Measurements from ENCODE around the gene KRTAP10-5.
"Not testable (repeated sequence)": the region's sequence is repeated elsewhere in the genome, so short reads cannot be mapped to it uniquely, and the experiment has no call there.

Gene KRTAP10-5

GRCh38 chr21:44556879-44557278 lies 23.5 kb downstream of the KRTAP10-5 start:
- H3K4me3 ChIP-seq (ENCODE audit: low read depth, low read length) = no peak overlapping the region
- no peak for DNase-seq (ENCODE audit: low read depth)
- TF ChIP-seq CTCF (IDR thresholded peaks at IDR 0.05; ENCODE audit: control insufficient read depth, extremely low read depth, insufficient read depth) = no peak

GRCh38 chr21:44555200-44555875 lies 25.1 kb downstream of the KRTAP10-5 start:
- no peak for TF ChIP-seq CTCF (IDR thresholded peaks at IDR 0.05; ENCODE audit: control insufficient read depth, extremely low read depth, insufficient read depth)
- DNase-seq (ENCODE audit: low read depth) = no peak
- H3K4me3 ChIP-seq (ENCODE audit: low read depth, low read length) = no peak overlapping the region

GRCh38 chr21:44552681-44553080 lies 27.7 kb downstream of the KRTAP10-5 start:
- no peak for TF ChIP-seq CTCF (IDR thresholded peaks at IDR 0.05; ENCODE audit: control insufficient read depth, extremely low read depth, insufficient read depth)
- no peak overlapping the region for H3K4me3 ChIP-seq (ENCODE audit: low read depth, low read length)
- DNase-seq (ENCODE audit: low read depth) = no peak

DNA sequence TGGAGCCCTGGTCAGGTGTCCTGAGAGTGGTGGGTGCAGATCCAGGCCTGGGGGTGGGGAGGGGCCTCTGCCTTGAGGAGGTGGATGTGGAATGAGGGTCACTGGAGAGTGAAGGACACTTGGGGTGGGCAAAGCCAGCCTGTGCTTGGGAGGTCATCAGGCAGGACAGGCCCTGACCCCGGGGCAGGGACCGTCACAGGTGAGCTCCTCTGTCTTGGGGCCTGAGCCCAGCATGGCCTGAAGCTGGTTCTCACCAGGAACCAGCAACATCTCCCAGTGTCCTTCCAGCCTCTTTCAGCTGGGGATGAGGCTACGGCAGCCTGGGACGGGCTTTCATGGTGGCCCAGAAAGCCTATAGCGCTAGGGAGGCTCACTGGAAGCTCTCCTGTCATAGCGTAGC lies 28.3 kb downstream of the KRTAP10-5 start:
- TF ChIP-seq CTCF (IDR thresholded peaks at IDR 0.05; ENCODE audit: control insufficient read depth, extremely low read depth, insufficient read depth) = no peak
- no peak overlapping the region for H3K4me3 ChIP-seq (ENCODE audit: low read depth, low read length)
- no peak for DNase-seq (ENCODE audit: low read depth)

- DNase-seq (ENCODE audit: low read depth) = no peak
- no peak within 1 kb of the TSS for H3K4me3 ChIP-seq (ENCODE audit: low read depth, low read length)
- no peak for TF ChIP-seq CTCF (IDR thresholded peaks at IDR 0.05; ENCODE audit: control insufficient read depth, extremely low read depth, insufficient read depth)
These were observed 29.0 kb downstream of the KRTAP10-5 start, which contains the start of gene KRTAP10-2 for GRCh38 chr21:44551340-44551961. KRTAP10-2 (minus strand) TSS chr21:44551505; CDS start chr21:44551458, 47 bp downstream.

- DNase-seq (ENCODE audit: low read depth) = no peak
- no peak for TF ChIP-seq CTCF (IDR thresholded peaks at IDR 0.05; ENCODE audit: control insufficient read depth, extremely low read depth, insufficient read depth)
These were observed 29.6 kb downstream of the KRTAP10-5 start for GRCh38 chr21:44550807-44551206.

DNA sequence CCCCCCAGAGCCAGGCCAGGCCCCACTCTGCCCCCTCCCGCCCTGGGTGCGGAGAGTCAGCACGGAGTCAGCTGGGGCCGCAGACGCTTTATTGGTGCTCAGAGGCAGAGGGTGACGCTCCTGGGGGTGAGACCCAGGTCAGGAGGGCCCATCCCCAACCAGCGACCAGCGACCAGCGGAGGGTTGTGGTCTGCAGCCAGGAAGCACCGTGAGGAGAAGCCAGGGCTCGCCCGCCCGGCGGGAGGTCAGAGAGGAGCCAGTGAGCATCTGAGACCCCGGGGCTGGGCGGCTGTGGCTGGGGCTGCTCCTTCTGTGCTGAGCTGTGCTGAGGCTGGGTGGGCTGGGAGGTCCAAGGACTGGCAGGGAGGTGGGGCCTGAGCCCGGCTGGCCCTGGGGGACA lies 30.1 kb downstream of the KRTAP10-5 start:
- DNase-seq (ENCODE audit: low read depth); H3K4me3 ChIP-seq (ENCODE audit: low read depth, low read length): not testable (repeated sequence)

More at GRCh38 chr21:44550807-44551206, 29.6 kb downstream of the KRTAP10-5 start:
- no peak overlapping the region for H3K4me3 ChIP-seq (ENCODE audit: low read depth, low read length)

Data from LNCaP clone FGC (cell line).